ENCODE results near the gene CKS2. TPM values are rescaled to one million over a fixed set of nuclear protein-coding genes. Genes with fewer than 3 reads are reported as not detected.

Gene CKS2
- total RNA-seq, 1 experiment from 2014 or later: 299 TPM

DNA sequence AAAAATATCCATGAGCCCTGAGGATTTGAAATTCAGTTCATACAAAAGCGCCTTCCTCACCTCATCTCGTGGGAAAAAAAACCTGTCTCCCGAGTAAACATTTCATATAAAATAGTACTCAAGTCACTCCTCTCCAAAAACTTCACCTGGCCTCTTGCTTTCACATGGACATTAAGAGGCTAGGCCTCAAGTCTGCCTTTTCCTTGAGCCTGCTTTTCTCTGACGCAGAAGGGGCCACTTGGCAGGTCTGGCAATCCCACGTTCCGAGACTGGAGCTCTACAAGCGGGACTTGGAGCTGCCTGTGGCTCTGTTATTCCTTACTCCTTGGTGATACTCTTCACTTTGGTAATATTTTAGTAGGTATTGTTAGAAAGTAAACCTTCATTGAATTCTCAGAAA lies 26.9 kb upstream of the CKS2 start:
- ChIA-PET CTCF (no interaction called here), POLR2A (no interaction called here)
- Mint-ChIP-seq H3K4me3 (no peak overlapping the region), H3K9me3 (0 out of 2 replicates have a peak, but pooled peaks cover 4% of the 10 kb centered on the region), H3K36me3 (peaks cover 5% of the 10 kb centered on the region), H3K27ac (no peak overlapping the region), H3K4me1 (0 out of 2 replicates have a peak, but pooled peaks cover 4% of the 10 kb centered on the region), H3K27me3 (ENCODE audit: low read depth) (no peaks in the 10 kb centered on the region)
- TF ChIP-seq HMGA2 (CRISPR knock-in tag; IDR thresholded peaks at IDR 0.05): no peak
- no peak for TF ChIP-seq AFF4 (CRISPR knock-in tag; IDR thresholded peaks at IDR 0.05; ENCODE audit: borderline replicate concordance)
- TF ChIP-seq USF1 (CRISPR knock-in tag; IDR thresholded peaks at IDR 0.05): no peak
- no peak for TF ChIP-seq NFYB (CRISPR knock-in tag; conservative IDR thresholded peaks at IDR 0.05; ENCODE audit: low read depth)
- TF ChIP-seq NFATC4 (CRISPR knock-in tag; IDR thresholded peaks at IDR 0.05): no peak
- no peak for TF ChIP-seq NFE2L1 (CRISPR knock-in tag; IDR thresholded peaks at IDR 0.05)
- no peak for TF ChIP-seq CREM (CRISPR knock-in tag; IDR thresholded peaks at IDR 0.05)
- TF ChIP-seq ZNF423 (CRISPR knock-in tag; IDR thresholded peaks at IDR 0.05): no peak
- TF ChIP-seq ZNF138 (CRISPR knock-in tag; conservative IDR thresholded peaks at IDR 0.05): no peak
- no peak for ATAC-seq
- DNase-seq (ENCODE audit: low spot score): no peak

- H3K36me3 Mint-ChIP-seq: peaks cover 22% of the 10 kb centered on the region
- H3K4me1 Mint-ChIP-seq: peaks cover 8% of the 10 kb centered on the region
- ChIA-PET POLR2A (no interaction called here), CTCF (interaction anchor here (1.2 kb wide), 1 partner anchor 13 kb away, joined by 4 read pairs; no protein-coding TSS in a partner anchor)
- peaks cover under 1% of the 10 kb centered on the region; the same call in 1 of the 2 replicates for H3K27me3 Mint-ChIP-seq (ENCODE audit: low read depth)
- H3K4me3 Mint-ChIP-seq: no peak overlapping the region
- ATAC-seq: no peak
- peaks cover 28% of the 10 kb centered on the region for H3K9me3 Mint-ChIP-seq
- no peak for DNase-seq (ENCODE audit: low spot score)
- H3K27ac Mint-ChIP-seq: no peak overlapping the region
- no peak for TF ChIP-seq HMGA2 (CRISPR knock-in tag; IDR thresholded peaks at IDR 0.05)
- TF ChIP-seq, protein P1, sequence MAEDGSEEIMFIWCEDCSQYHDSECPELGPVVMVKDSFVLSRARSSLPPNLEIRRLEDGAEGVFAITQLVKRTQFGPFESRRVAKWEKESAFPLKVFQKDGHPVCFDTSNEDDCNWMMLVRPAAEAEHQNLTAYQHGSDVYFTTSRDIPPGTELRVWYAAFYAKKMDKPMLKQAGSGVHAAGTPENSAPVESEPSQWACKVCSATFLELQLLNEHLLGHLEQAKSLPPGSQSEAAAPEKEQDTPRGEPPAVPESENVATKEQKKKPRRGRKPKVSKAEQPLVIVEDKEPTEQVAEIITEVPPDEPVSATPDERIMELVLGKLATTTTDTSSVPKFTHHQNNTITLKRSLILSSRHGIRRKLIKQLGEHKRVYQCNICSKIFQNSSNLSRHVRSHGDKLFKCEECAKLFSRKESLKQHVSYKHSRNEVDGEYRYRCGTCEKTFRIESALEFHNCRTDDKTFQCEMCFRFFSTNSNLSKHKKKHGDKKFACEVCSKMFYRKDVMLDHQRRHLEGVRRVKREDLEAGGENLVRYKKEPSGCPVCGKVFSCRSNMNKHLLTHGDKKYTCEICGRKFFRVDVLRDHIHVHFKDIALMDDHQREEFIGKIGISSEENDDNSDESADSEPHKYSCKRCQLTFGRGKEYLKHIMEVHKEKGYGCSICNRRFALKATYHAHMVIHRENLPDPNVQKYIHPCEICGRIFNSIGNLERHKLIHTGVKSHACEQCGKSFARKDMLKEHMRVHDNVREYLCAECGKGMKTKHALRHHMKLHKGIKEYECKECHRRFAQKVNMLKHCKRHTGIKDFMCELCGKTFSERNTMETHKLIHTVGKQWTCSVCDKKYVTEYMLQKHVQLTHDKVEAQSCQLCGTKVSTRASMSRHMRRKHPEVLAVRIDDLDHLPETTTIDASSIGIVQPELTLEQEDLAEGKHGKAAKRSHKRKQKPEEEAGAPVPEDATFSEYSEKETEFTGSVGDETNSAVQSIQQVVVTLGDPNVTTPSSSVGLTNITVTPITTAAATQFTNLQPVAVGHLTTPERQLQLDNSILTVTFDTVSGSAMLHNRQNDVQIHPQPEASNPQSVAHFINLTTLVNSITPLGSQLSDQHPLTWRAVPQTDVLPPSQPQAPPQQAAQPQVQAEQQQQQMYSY (CRISPR knock-in tag; IDR thresholded peaks at IDR 0.05): no peak
- no peak for TF ChIP-seq FOXK1 (CRISPR knock-in tag; IDR thresholded peaks at IDR 0.05)
- no peak for TF ChIP-seq NFE2L1 (CRISPR knock-in tag; IDR thresholded peaks at IDR 0.05)
- no peak for TF ChIP-seq OVOL2 (CRISPR knock-in tag; IDR thresholded peaks at IDR 0.05; ENCODE audit: borderline replicate concordance)
- TF ChIP-seq EMX1 (CRISPR knock-in tag; IDR thresholded peaks at IDR 0.05): no peak
- TF ChIP-seq IRF1 (CRISPR knock-in tag; IDR thresholded peaks at IDR 0.05): no peak
- no peak for TF ChIP-seq NR2C2 (CRISPR knock-in tag; IDR thresholded peaks at IDR 0.05)
- TF ChIP-seq, protein P2, sequence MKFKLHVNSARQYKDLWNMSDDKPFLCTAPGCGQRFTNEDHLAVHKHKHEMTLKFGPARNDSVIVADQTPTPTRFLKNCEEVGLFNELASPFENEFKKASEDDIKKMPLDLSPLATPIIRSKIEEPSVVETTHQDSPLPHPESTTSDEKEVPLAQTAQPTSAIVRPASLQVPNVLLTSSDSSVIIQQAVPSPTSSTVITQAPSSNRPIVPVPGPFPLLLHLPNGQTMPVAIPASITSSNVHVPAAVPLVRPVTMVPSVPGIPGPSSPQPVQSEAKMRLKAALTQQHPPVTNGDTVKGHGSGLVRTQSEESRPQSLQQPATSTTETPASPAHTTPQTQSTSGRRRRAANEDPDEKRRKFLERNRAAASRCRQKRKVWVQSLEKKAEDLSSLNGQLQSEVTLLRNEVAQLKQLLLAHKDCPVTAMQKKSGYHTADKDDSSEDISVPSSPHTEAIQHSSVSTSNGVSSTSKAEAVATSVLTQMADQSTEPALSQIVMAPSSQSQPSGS (CRISPR knock-in tag; IDR thresholded peaks at IDR 0.05; ENCODE audit: borderline replicate concordance, low read depth): no peak
- TF ChIP-seq, protein P3, sequence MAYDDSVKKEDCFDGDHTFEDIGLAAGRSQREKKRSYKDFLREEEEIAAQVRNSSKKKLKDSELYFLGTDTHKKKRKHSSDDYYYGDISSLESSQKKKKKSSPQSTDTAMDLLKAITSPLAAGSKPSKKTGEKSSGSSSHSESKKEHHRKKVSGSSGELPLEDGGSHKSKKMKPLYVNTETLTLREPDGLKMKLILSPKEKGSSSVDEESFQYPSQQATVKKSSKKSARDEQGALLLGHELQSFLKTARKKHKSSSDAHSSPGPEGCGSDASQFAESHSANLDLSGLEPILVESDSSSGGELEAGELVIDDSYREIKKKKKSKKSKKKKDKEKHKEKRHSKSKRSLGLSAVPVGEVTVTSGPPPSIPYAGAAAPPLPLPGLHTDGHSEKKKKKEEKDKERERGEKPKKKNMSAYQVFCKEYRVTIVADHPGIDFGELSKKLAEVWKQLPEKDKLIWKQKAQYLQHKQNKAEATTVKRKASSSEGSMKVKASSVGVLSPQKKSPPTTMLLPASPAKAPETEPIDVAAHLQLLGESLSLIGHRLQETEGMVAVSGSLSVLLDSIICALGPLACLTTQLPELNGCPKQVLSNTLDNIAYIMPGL (CRISPR knock-in tag; IDR thresholded peaks at IDR 0.05): no peak
- TF ChIP-seq ATF1 (CRISPR knock-in tag; IDR thresholded peaks at IDR 0.05): no peak
- TF ChIP-seq NR3C1 (CRISPR knock-in tag; conservative IDR thresholded peaks at IDR 0.05; ENCODE audit: low read depth): no peak
- no peak for TF ChIP-seq USF1 (CRISPR knock-in tag; IDR thresholded peaks at IDR 0.05)
- no peak for TF ChIP-seq CREB1 (CRISPR knock-in tag; IDR thresholded peaks at IDR 0.05)
- no peak for TF ChIP-seq ZBTB21 (CRISPR knock-in tag; IDR thresholded peaks at IDR 0.05; ENCODE audit: borderline replicate concordance)
These were observed 19.3 kb upstream of the CKS2 start for GRCh38 chr9:89291741-89292140.
